GM19240 (cell line): ENCODE data around the gene NCCRP1.
"Not testable (repeated sequence)": the region's sequence is repeated elsewhere in the genome, so short reads cannot be mapped to it uniquely, and the experiment has no call there.

Experiments
- DNase-seq: peaks from one replicate; pipeline ENCODE4 v3.0.0; 2011; ENCODE audit warnings: low spot score; ENCODE audit not compliant: insufficient read length

Gene NCCRP1

GRCh38 chr19:39207293-39207836 is 10.6 kb downstream of the NCCRP1 start:
- DNase-seq, result no peak

GRCh38 chr19:39208175-39208795 is 11.5 kb downstream of the NCCRP1 start:
- no peak for DNase-seq

DNA sequence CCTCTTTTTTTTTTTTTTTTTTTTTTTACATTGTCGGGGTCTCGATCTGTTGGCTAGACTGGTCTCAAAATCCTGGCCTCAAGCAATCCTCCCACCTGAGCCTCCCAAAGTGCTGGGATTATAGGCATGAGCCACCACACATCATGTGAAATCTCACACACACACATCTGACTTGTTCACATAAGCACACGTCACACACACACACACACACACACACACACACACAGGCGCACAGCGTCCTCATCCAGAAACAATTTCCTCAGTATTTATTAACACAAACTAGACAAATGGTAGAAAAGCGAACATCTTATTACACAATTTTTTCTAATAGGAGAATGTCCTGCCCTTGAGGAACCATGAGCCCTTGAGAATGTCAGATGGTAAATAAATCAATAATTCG is 12.4 kb downstream of the NCCRP1 start:
- no peak for DNase-seq

DNA sequence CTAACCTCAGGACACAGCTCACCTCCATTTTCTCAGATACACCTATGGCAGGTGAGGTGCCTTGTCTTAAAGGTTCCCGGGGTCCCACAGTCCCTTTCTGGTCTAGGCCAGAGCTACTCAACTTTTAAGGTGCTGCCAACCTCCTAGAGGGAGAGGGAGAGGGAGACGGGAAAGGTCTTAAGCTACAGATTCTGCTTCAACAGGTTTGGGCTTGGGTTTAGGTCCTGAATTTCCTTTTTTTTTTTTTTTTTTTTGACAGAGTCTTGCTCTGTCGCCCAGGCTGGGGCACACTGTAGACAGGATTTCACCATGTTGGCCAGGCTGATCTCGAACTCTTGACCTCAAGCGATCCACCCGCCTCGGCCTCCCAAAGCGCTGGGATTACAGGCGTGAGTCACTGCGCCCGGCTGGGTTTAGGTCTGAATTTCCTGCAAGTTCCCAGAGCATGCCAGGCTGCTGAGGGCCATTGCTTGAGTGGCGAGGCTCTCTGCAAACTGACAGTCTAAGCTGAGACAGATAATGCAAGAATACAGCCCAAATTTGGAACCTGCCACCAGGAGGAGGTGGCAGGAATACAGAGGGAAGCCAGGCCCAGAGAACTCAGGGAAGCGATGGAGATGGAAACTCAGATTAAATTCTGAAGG is 15.1 kb downstream of the NCCRP1 start:
- DNase-seq, result no peak

DNA sequence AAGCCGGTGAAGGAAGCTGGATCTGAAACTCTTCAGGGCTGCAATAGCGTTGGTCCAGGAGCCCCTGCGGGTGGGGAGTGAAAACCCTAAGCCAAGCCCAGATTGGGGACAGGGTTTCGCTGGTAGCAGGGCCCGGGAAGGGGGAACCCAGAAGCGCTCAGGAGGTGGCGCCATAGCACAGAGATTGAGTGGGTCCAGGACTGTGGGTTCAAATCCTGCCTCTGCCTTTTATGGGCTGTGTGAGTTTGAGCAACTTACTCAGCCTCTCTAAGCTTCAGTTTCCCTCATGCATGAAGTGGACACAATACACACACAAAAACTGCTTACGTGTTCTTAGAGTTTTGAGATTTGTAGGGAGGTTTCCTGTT is 15.6 kb downstream of the NCCRP1 start:
- DNase-seq, result no peak

DNA sequence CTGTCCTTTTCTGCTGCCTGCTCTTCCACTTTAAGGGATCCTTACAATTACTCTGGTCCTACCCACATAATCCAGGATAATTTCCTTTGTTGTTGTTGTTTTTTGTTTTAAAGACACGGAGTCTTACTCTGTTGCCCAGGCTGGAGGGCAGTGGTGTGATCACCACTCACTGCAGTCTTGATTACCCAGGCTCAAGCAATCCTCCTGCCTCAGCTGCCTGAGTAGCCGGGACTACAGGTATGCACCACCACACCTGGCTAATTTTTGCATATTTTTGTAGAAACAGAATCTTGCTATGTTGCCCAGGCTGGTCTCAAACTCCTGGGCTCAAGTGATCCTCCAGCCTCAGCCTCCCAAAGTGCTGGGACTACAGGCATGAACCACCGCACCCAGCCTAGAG is 18.6 kb downstream of the NCCRP1 start:
- DNase-seq, result not testable (repeated sequence)

DNA sequence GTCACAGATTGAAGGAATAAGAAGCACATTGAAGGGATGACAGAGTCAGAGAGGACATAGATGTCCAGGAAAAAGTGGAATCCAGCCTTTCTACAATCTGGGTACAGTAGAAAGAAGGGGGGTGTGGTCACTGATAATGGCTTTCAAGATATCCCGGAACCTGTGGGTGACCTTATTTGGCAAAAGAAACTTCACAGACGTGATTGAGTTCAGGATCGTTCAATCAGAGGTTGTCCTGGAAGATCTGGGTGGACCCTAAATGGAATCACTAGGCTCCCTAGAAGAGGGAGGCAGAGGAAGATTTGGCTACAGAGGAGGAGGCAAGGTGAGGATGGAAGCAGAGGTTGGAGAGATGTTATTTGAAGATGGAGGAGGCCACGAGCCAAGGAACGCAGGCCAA is 20.3 kb downstream of the NCCRP1 start:
- no peak for DNase-seq

DNA sequence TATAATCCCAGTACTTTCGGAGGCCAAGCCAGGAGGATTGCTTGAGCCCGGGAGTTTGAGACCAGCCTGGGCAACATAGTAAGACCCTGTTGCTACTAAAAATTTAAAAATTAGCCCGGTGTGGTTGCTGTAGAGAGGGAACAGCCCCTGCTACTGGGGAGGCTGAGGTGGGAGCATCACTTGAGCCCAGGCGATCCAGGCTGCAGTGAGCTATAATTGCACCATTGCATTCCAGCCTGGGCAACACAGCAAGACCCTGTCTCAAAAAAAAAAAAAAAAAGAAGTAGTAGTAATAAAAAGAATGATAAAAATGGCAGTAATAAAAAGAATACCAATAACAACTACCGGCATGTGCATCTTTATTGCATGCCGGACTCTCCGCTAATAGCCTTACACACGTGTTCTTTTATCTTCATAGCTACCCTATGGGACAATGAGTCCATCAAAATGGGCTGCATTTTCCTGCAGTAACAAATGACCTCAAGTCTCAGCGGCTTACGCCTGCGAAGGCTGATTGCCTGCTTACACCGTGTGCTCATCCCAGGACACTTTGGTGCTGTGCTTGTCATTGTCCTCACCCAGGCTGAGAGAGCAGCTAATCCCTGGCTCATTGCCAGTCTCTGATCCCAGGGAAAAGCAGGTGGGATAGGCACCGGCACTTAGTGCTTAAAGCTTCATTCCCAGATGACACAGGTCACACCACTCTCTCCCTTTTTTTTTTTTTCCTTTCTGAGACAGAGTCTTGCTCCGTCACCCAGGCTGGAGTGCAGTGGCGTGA is 21.7 kb downstream of the NCCRP1 start:
- no peak for DNase-seq

DNA sequence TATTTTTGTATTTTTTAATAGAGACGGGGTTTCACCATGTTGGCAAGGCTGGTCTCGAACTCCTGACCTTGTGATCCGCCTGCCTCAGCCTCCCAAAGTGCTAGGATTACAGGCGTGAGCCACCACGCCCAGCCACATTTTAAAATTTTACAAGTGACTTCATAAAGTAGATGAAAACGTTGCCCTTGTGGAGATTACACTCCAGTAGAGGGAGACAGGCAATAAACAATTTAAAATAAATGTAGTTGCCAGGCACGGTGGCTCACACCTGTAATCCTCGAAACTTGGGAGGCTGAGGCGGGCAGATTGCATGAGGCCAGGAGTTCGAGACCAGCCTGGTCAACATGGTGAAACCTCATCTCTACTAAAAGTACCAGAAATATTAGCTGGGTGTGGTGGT is 22.3 kb downstream of the NCCRP1 start:
- not testable (repeated sequence) for DNase-seq

GRCh38 chr19:39223703-39224279 is 27.0 kb downstream of the NCCRP1 start:
- DNase-seq, result no peak

DNA sequence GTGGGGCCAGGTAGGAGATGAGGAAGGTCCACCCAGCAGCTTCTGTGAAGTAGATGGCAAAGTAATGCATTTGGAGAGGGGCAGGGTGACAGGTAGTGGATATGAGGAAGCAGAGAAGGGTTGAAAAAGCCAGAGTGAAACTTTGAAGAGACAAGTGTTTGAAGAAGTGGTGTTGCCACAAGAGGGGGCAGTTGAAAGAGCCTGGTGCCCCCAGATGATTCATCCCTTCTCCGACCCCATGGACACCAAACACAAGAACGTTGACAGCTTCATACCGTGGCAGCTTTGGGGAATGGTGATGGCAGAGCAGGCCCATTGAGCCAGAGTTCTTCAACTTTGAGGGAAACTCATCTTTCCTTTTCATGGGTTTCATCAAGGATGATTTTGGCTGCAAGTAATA is 28.1 kb downstream of the NCCRP1 start:
- DNase-seq, result no peak

DNA sequence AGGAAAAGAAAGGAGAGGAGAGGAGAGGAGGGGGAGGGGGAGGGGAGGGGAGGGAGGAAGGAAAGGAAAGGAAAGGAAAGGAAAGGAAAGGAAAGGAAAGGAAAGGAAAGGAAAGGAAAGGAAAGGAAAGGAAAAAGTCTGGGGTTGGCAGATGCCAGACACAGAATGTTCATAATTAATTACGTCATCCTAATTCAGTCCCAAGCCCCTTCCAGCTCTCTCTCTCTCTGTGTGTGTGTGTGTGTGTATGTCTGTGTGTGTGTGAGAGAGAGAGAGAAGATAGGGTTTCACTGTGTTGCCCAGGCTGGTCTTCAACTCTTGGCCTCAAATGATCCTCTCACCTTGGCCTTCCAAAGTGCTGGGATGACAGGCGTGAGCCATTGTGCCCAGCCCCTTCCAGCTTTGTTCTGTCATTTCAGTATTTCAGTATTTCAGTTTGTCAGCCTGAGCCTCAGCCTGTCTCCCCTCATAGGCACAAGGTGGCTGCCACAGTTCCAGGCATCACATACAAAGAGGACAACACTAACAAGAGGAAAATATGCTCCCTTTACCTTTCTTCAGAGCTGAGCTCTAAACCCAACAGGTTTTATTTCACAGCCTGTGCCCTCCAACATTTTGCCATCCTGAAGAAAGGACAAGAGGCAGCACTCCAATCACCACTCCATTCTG is 33.5 kb downstream of the NCCRP1 start:
- DNase-seq, result no peak

- DNase-seq, result no peak
These were observed 35.9 kb downstream of the NCCRP1 start for GRCh38 chr19:39232708-39233107.

- no peak for DNase-seq
These were observed 39.8 kb downstream of the NCCRP1 start for GRCh38 chr19:39236527-39236926.

- DNase-seq, result peak; percentile 37
These were observed 40.7 kb downstream of the NCCRP1 start for GRCh38 chr19:39237200-39238184.

GRCh38 chr19:39238209-39238608 is 41.4 kb downstream of the NCCRP1 start:
- DNase-seq, result no peak

DNA sequence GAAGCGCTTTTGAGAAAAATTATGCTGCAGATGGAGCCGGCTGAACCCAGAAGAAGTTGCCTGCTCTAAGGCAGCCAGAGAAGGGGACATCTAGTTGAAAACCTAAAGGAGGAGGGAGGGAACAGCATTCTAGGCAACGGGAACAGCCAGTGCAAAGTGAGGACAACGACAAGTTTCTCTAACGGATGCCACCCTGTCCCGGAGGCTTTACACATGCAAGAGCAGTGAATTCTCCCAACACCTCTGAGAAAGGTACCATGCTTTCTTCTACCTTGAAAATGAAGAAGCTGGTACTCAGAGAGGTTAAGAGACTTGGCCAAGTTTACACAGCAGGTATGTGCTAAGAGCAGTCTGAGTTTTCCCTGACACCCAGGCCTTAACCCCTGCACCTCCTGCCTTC is 42.2 kb downstream of the NCCRP1 start:
- no peak for DNase-seq

DNA sequence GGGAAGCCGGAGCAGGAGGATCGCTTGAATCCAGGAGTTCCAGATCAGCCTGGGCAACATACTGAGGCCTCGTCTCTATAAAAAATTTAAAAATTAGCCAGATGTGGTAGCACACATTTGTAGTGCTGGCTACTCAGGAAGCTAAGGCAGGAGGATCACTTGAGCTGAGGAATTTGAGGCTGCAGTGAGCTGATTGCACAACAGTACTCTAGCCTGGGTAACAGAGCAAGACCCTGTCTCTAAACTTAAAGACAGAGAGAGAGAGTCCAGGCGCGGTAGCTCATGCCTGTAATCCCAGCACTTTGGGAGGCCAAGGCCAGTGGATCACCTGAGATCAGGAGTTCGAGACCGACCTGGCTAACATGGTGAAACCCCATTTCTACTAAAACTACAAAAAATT is 43.7 kb downstream of the NCCRP1 start:
- DNase-seq, result no peak

GRCh38 chr19:39243741-39244140 is 47.0 kb downstream of the NCCRP1 start:
- not testable (repeated sequence) for DNase-seq

- DNase-seq, result not testable (repeated sequence)
These were observed 47.8 kb downstream of the NCCRP1 start, which contains the start of gene IFNL3 for GRCh38 chr19:39244410-39245100. TSS of gene IFNL3 (minus strand) at chr19:39245006. CDS start at chr19:39244967, 39 bp downstream.
